OCI-LY1 (cell line): ENCODE measurements around the gene SLC44A2.

ENCODE experiments used
- CTCF ChIP-seq: fragments of 200-600 bp; sonication (generic), shearing (Covaris generic); IDR thresholded peaks from 2 replicates; pipeline ENCODE4 v1.5.1; 2017; ENCODE audit warnings: mild to moderate bottlenecking, antibody characterized with exemption, low read length, moderate library complexity, mixed read lengths
- EZH2 ChIP-seq: fragments of 200-600 bp; sonication (generic), shearing (Covaris generic); IDR thresholded peaks from 2 replicates; pipeline ENCODE4 v1.8.0; 2017; ENCODE audit warnings: borderline replicate concordance, mixed run types, mild to moderate bottlenecking, antibody characterized with exemption, low read length, moderate library complexity, mixed read lengths

GRCh38 chr19:10683064-10683426, 57.7 kb downstream of the SLC44A2 start:
- TF ChIP-seq CTCF (no peak), EZH2 (no peak)
